SK-N-SH (cell line): ENCODE measurements around the gene TAF4. TPM values are rescaled to one million over a fixed set of nuclear protein-coding genes. Genes with fewer than 3 reads are reported as not detected.

ENCODE experiments used
- CTCF ChIA-PET: fragments of 300-600, 350-600 bp; formaldehyde crosslinking; extraction: SDS; loops from one replicate; lab custom pipeline; 2021; lab: Yijun Ruan, JAX
- POLR2A ChIA-PET: fragments of 350-600 bp; sonication (Branson Sonifier 250); formaldehyde crosslinking; extraction: SDS; loops from one replicate; lab custom pipeline; 2020; ENCODE audit warnings: antibody characterized with exemption, inconsistent platforms; lab: Yijun Ruan, JAX
- DNase-seq: peaks from one replicate; pipeline ENCODE4 v3.0.0; 2012
- H2AFZ ChIP-seq: fragments of 200-600 bp; sonication (generic); 2 replicates; pipeline ENCODE4 v1.8.1; 2016; ENCODE audit warnings: antibody characterized with exemption, mild to moderate bottlenecking, low read depth
- H3F3A ChIP-seq: fragments of 200-600 bp; sonication (generic); replicated peaks from 2 replicates; pipeline ENCODE3; 2016; ENCODE audit warnings: antibody characterized with exemption, mild to moderate bottlenecking; ENCODE audit not compliant: insufficient read depth
- H3K27ac ChIP-seq, 2 experiments: fragments of 200-500 bp in 1 of 2; fragments of 200-600 bp in 1 of 2; sonication (Bioruptor generic) in 1 of 2; sonication (generic), shearing (Covaris generic) in 1 of 2; 2 replicates each; pipeline versions ENCODE4 v1.5.1 to v1.6.1; 2014 to 2016; ENCODE audit warnings: low read depth in 2 of 2, inconsistent platforms in 1 of 2, low read length in 1 of 2, mild to moderate bottlenecking in 1 of 2, mixed read lengths in 1 of 2
- H3K27me3 ChIP-seq: fragments of 200-600 bp; sonication (generic), shearing (Covaris generic); 2 replicates; pipeline ENCODE4 v1.6.1; 2016; ENCODE audit warnings: mixed run types; ENCODE audit not compliant: insufficient read depth
- H3K36me3 ChIP-seq, 2 experiments: fragments of 200-500 bp in 1 of 2; fragments of 200-600 bp in 1 of 2; sonication (Bioruptor generic) in 1 of 2; sonication (generic) in 1 of 2; replicated peaks in 1 of 2; 2 replicates each; pipeline versions ENCODE3 to v1.5.1; 2014 to 2016; ENCODE audit warnings: low read length in 1 of 2, mild to moderate bottlenecking in 1 of 2; ENCODE audit not compliant: insufficient read depth in 2 of 2, control insufficient read depth in 1 of 2
- H3K4me1 ChIP-seq, 2 experiments: fragments of 200-500 bp in 1 of 2; fragments of 200-600 bp in 1 of 2; sonication (Bioruptor generic) in 1 of 2; sonication (generic), shearing (Covaris generic) in 1 of 2; 2 replicates each; pipeline versions ENCODE4 v1.5.1 to v1.6.1; 2014 to 2016; ENCODE audit warnings: low read depth in 1 of 2, low read length in 1 of 2, mixed run types in 1 of 2; ENCODE audit not compliant: insufficient read depth in 2 of 2, control insufficient read depth in 1 of 2
- H3K4me2 ChIP-seq: fragments of 200-600 bp; sonication (generic), shearing (Covaris generic); 2 replicates; pipeline ENCODE4 v1.6.1; 2017; ENCODE audit warnings: mixed run types
- H3K4me3 ChIP-seq, 2 experiments: fragments of 200-500 bp in 1 of 2; fragments of 200-600 bp in 1 of 2; sonication (Bioruptor generic) in 1 of 2; sonication (generic), shearing (Covaris generic) in 1 of 2; 2 replicates each; pipeline versions ENCODE4 v1.5.1 to v1.8.1; 2014 to 2016; ENCODE audit warnings: low read depth in 2 of 2, inconsistent platforms in 1 of 2, low read length in 1 of 2, mild to moderate bottlenecking in 1 of 2, mixed read lengths in 1 of 2, moderate library complexity in 1 of 2
- H3K79me2 ChIP-seq: fragments of 200-600 bp; sonication (generic); 2 replicates; pipeline ENCODE4 v1.8.1; 2017; ENCODE audit warnings: mild to moderate bottlenecking; ENCODE audit not compliant: insufficient read depth
- H3K9ac ChIP-seq: fragments of 200-600 bp; sonication (generic); 2 replicates; pipeline ENCODE4 v1.6.1; 2017; ENCODE audit warnings: mixed run types
- H3K9me2 ChIP-seq: fragments of 200-600 bp; sonication (generic); 2 replicates; pipeline ENCODE4 v1.6.1; 2017; ENCODE audit warnings: mixed run types
- H3K9me3 ChIP-seq: fragments of 200-600 bp; sonication (generic); 2 replicates; pipeline ENCODE4 v1.6.1; 2017; ENCODE audit warnings: mixed run types, mild to moderate bottlenecking, moderate library complexity
- H4K20me1 ChIP-seq: fragments of 200-600 bp; sonication (generic); 2 replicates; pipeline ENCODE4 v1.6.1; 2017; ENCODE audit warnings: mild to moderate bottlenecking, mixed run types; ENCODE audit not compliant: insufficient read depth
- EZH2phosphoT487 ChIP-seq: fragments of 200-600 bp; sonication (generic); IDR thresholded peaks from 2 replicates; pipeline ENCODE4 v1.6.1; 2017; ENCODE audit warnings: low read depth, mixed run types, mild to moderate bottlenecking, antibody characterized with exemption, moderate library complexity, borderline replicate concordance
- FOXJ3 ChIP-seq: sonication (generic); formaldehyde crosslinking; IDR thresholded peaks from 2 replicates; pipeline ENCODE4 v1.5.1; 2020; ENCODE audit warnings: mild to moderate bottlenecking, missing genetic modification reagents
- MAX ChIP-seq: IDR thresholded peaks from 2 replicates; pipeline ENCODE4 v1.4.0; 2012; ENCODE audit warnings: low read depth
- MXI1 ChIP-seq: IDR thresholded peaks from 2 replicates; pipeline ENCODE4 v1.6.1; 2012; ENCODE audit warnings: mild to moderate bottlenecking, low read depth, low read length, improper control_type of control experiment
- NFIC ChIP-seq: IDR thresholded peaks from 2 replicates; pipeline ENCODE4 v1.4.0; 2012; ENCODE audit warnings: borderline replicate concordance
- NRF1 ChIP-seq: IDR thresholded peaks from 2 replicates; pipeline ENCODE4 v1.6.1; 2012; ENCODE audit warnings: low read depth, mild to moderate bottlenecking, low read length
- RAD21 ChIP-seq: IDR thresholded peaks from 2 replicates; pipeline ENCODE4 v1.6.1; 2012; ENCODE audit warnings: mild to moderate bottlenecking, low read length
- SIN3A ChIP-seq: IDR thresholded peaks from 2 replicates; pipeline ENCODE4 v1.6.1; 2012; ENCODE audit warnings: low read depth, mild to moderate bottlenecking, low read length, moderate library complexity, borderline replicate concordance
- SMC3 ChIP-seq: IDR thresholded peaks from 2 replicates; pipeline ENCODE4 v1.6.1; 2012; ENCODE audit warnings: low read depth, low read length, improper control_type of control experiment
- TCF12 ChIP-seq: IDR thresholded peaks from 2 replicates; pipeline ENCODE4 v1.4.0; 2012
- TEAD4 ChIP-seq: IDR thresholded peaks from 2 replicates; pipeline ENCODE4 v1.4.0; 2012; ENCODE audit warnings: mild to moderate bottlenecking, borderline replicate concordance; ENCODE audit not compliant: insufficient read depth
- WGBS: methylation state at CpG from one replicate; pipeline ENCODE4 v1.1.6; 2017; ENCODE audit warnings: low lambda C conversion rate; 5-methylcytosine and 5-hydroxymethylcytosine counted together
- polyA plus RNA-seq, 3 experiments: library from polyadenylated mRNA; depleted of rRNA; stranded (reverse); fragments of >200 nt; gene quantifications; 2 replicates each; pipeline ENCODE4 v1.2.3, GENCODE V29; 2012
- TF ChIP-seq, protein P1 (sequence below): fragments of 200-600 bp; sonication (generic); IDR thresholded peaks from 2 replicates; pipeline ENCODE4 v1.6.1; 2017; ENCODE audit warnings: antibody characterized with exemption, mild to moderate bottlenecking, moderate library complexity
- TF ChIP-seq, protein P2 (sequence below): IDR thresholded peaks from 2 replicates; pipeline ENCODE4 v1.4.0; 2012; ENCODE audit warnings: low read depth, borderline replicate concordance

Gene TAF4
- polyA plus RNA-seq, 1 of the 3 experiments (the other 2 are of a cell fraction), result 4.8 TPM

- peaks cover 3% of the 10 kb centered on the region; the same call in 1 of the 2 replicates for H4K20me1 ChIP-seq
- no peak overlapping the region for H2AFZ ChIP-seq
- peak overlapping the region in 1 of 2 experiments; percentile 19; a peak in 1 of 4 replicates for H3K4me3 ChIP-seq
- no peaks in the 10 kb centered on the region for H3K9me3 ChIP-seq
- POLR2A ChIA-PET, result interaction anchor here (0.8 to 1.2 kb wide), 3 partner anchors 123 to 134 kb away, joined by 3 to 6 read pairs (median 3); no protein-coding TSS in a partner anchor
- no peaks in the 10 kb centered on the region for H3K27me3 ChIP-seq
- peaks cover 3 to 43% of the 10 kb centered on the region in 2 experiments for H3K36me3 ChIP-seq
- H3K9me2 ChIP-seq, result no peaks in the 10 kb centered on the region
- no peak overlapping the region for H3K27ac ChIP-seq
- CTCF ChIA-PET, result interaction anchor here (0.6 to 5.3 kb wide), 44 partner anchors 10 to 371 kb away, joined by 3 to 130 read pairs (median 5); partner anchors contain the start of genes PSMA7, SS18L1 and TAF4
- peaks cover 11% of the 10 kb centered on the region for H3K79me2 ChIP-seq
- WGBS, result 55% methylated on average over 13 of the region's 13 CpGs
- no peaks in the 10 kb centered on the region for H3F3A ChIP-seq
- H3K4me2 ChIP-seq, result no peak overlapping the region
- H3K9ac ChIP-seq, result no peak overlapping the region
- peak; percentile 93 for DNase-seq
- H3K4me1 ChIP-seq, result no peaks in the 10 kb centered on the region; a peak in 1 of 4 replicates
- TF ChIP-seq NFIC (no peak), TEAD4 (no peak), SMC3 (peak; percentile 86), SIN3A (no peak), RAD21 (peak; percentile 98), EZH2phosphoT487 (no peak), MXI1 (peak; percentile 99), FOXJ3 (CRISPR knock-in tag) (no peak), TCF12 (no peak), NRF1 (no peak), MAX (peak; percentile 60; the same call in 1 of the 2 replicates)
- TF ChIP-seq, protein P1, sequence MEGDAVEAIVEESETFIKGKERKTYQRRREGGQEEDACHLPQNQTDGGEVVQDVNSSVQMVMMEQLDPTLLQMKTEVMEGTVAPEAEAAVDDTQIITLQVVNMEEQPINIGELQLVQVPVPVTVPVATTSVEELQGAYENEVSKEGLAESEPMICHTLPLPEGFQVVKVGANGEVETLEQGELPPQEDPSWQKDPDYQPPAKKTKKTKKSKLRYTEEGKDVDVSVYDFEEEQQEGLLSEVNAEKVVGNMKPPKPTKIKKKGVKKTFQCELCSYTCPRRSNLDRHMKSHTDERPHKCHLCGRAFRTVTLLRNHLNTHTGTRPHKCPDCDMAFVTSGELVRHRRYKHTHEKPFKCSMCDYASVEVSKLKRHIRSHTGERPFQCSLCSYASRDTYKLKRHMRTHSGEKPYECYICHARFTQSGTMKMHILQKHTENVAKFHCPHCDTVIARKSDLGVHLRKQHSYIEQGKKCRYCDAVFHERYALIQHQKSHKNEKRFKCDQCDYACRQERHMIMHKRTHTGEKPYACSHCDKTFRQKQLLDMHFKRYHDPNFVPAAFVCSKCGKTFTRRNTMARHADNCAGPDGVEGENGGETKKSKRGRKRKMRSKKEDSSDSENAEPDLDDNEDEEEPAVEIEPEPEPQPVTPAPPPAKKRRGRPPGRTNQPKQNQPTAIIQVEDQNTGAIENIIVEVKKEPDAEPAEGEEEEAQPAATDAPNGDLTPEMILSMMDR, result peak; percentile 78
- TF ChIP-seq, protein P2, sequence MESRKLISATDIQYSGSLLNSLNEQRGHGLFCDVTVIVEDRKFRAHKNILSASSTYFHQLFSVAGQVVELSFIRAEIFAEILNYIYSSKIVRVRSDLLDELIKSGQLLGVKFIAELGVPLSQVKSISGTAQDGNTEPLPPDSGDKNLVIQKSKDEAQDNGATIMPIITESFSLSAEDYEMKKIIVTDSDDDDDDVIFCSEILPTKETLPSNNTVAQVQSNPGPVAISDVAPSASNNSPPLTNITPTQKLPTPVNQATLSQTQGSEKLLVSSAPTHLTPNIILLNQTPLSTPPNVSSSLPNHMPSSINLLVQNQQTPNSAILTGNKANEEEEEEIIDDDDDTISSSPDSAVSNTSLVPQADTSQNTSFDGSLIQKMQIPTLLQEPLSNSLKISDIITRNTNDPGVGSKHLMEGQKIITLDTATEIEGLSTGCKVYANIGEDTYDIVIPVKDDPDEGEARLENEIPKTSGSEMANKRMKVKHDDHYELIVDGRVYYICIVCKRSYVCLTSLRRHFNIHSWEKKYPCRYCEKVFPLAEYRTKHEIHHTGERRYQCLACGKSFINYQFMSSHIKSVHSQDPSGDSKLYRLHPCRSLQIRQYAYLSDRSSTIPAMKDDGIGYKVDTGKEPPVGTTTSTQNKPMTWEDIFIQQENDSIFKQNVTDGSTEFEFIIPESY, result no peak
Measured at GRCh38 chr20:62010551-62011402, 54.9 kb downstream of the TAF4 start.
